K562 (cell line): ENCODE measurements around the gene PRDX4.

Source experiments
- ATF3 ChIP-seq, 2 experiments: fragments of 450-650 bp in 1 of 2; sonication (generic) in 1 of 2; formaldehyde crosslinking in 1 of 2; IDR thresholded peaks in 1 of 2; conservative IDR thresholded peaks in 1 of 2; 2 replicates each; pipeline versions ENCODE4 v1.6.1 to v1.8.1; 2016 to 2023; ENCODE audit warnings: mild to moderate bottlenecking in 2 of 2, moderate library complexity in 2 of 2, inconsistent platforms in 1 of 2, missing genetic modification reagents in 1 of 2
- THRA ChIP-seq: fragments of 450-650 bp; IDR thresholded peaks from 2 replicates; pipeline ENCODE4 v1.6.1; 2017; ENCODE audit warnings: mild to moderate bottlenecking, moderate library complexity
- ZKSCAN3 ChIP-seq: fragments of 250-450 bp; sonication (Bioruptor Pico); IDR thresholded peaks from 2 replicates; pipeline ENCODE4 v1.4.0; 2020
- ZSCAN29 ChIP-seq: fragments of 450-650 bp; IDR thresholded peaks from 2 replicates; pipeline ENCODE4 v1.6.1; 2017

GRCh38 chrX:23631136-23631535 is 36.2 kb upstream of the PRDX4 start:
- TF ChIP-seq THRA (no peak), ATF3 (IDR thresholded peaks at IDR 0.05) (no peak), ATF3 (CRISPR knock-in tag; conservative IDR thresholded peaks at IDR 0.05) (no peak), ZSCAN29 (no peak), ZKSCAN3 (CRISPR knock-in tag) (no peak)
